H1 (cell line): Measurements from ENCODE around the gene MLEC. TPM values are rescaled to one million over a fixed set of nuclear protein-coding genes. Genes with fewer than 3 reads are reported as not detected.

Source experiments
- BACH1 ChIP-seq: IDR thresholded peaks from 2 replicates; pipeline ENCODE4 v1.6.1; 2012; ENCODE audit warnings: low read length, improper control_type of control experiment
- MAX ChIP-seq: IDR thresholded peaks from 2 replicates; pipeline ENCODE4 v1.6.1; 2012; ENCODE audit warnings: inconsistent platforms
- TAF7 ChIP-seq: optimal IDR thresholded peaks from 2 replicates; pipeline ENCODE3; 2011; ENCODE audit warnings: low read depth, mild to moderate bottlenecking, inconsistent platforms, low read length, moderate library complexity, borderline replicate concordance
- TBP ChIP-seq: IDR thresholded peaks from 2 replicates; pipeline ENCODE4 v1.6.1; 2011; ENCODE audit warnings: low read depth, low read length, improper control_type of control experiment
- polyA plus RNA-seq, 7 experiments: library from polyadenylated mRNA; depleted of rRNA in 3 of 7; stranded (reverse) in 5 of 7; unstranded in 2 of 7; fragments of >200 nt in 5 of 7; fragments of 200-250 nt in 2 of 7; gene quantifications; 1 replicate in 5 of 7; 2 replicates in 1 of 7; 4 replicates in 1 of 7; pipeline versions ENCODE4 v1.2.1 to v1.2.3, GENCODE V29; 2011 to 2013; ENCODE audit warnings: missing spikeins in 2 of 7, mixed read lengths in 2 of 7
- total RNA-seq: library from RNA; stranded (reverse); fragmentation: NEBNext Ultra II Directional; extraction: Animal tissue kit (Norgen Biotek cat#: 25700); gene quantifications from 2 replicates; pipeline ENCODE4 v1.2.1, GENCODE V29; 2021

The MLEC gene
- total and polyA plus RNA-seq, 2 of the 8 experiments (the other 6 are each of a cell fraction or from before 2014, with no cell fraction given): 37.1 to 260 TPM

- TF ChIP-seq MAX (no peak), TAF7 (no peak), BACH1 (no peak), TBP (no peak)
Measured at GRCh38 chr12:120702637-120703036, 15.7 kb downstream of the MLEC start (continued).
